ENCODE measurements around the gene DYNAP.

The DYNAP gene

GRCh38 chr18:54636217-54636616 is 45.2 kb downstream of the DYNAP start:
- no peak for DNase-seq (ENCODE audit: low spot score)

GRCh38 chr18:54641734-54642133 is 50.7 kb downstream of the DYNAP start:
- no peak for DNase-seq (ENCODE audit: low spot score)

- DNase-seq (ENCODE audit: low spot score): no peak
Observed at GRCh38 chr18:54647176-54647575, 56.1 kb downstream of the DYNAP start.

Data from AG08396 (cell line).